ENCODE measurements around the gene MRPL4. TPM values are rescaled to one million over a fixed set of nuclear protein-coding genes. Genes with fewer than 3 reads are reported as not detected.

Gene MRPL4
- total and polyA plus RNA-seq, 2 of the 13 experiments (the other 11 are each of a cell fraction or from before 2014, with no cell fraction given): 40.6 to 42.5 TPM

DNA sequence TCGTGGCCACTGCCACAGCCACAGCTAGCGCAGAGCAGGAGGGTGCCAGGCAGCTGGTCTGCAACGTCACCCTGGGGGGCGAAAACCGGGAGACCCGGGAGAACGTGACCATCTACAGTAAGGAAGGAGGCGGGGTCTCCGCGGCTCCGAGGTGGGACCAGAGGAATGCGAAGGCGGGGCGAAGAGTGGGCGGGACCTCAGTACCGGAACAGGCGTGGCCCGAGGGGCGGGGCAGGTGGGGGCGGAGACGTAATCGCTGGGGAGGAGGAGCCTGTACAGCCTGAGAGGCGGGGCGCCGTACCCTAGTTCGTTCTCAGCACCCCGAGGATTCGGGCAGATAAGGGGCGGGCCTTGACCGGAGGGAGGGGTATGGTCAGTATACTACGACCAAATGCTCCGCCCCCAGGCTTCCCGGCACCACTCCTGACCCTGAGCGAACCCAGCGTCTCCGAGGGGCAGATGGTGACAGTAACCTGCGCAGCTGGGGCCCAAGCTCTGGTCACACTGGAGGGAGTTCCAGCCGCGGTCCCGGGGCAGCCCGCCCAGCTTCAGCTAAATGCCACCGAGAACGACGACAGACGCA is 40.3 kb downstream of the MRPL4 start (continued):
- TF ChIP-seq DMTF1 (CRISPR knock-in tag; IDR thresholded peaks at IDR 0.05): no peak
- no peak for TF ChIP-seq ZNF33B (CRISPR knock-in tag; IDR thresholded peaks at IDR 0.05)
- TF ChIP-seq ZNF407 (CRISPR knock-in tag; IDR thresholded peaks at IDR 0.05; ENCODE audit: not compliant biosample characterization): no peak
- TF ChIP-seq ZC3H4 (CRISPR knock-in tag; IDR thresholded peaks at IDR 0.05; ENCODE audit: borderline replicate concordance): no peak
- no peak for TF ChIP-seq SCMH1 (CRISPR knock-in tag; IDR thresholded peaks at IDR 0.05; ENCODE audit: borderline replicate concordance)
- TF ChIP-seq MXD4 (CRISPR knock-in tag; IDR thresholded peaks at IDR 0.05): no peak
- no peak for TF ChIP-seq ZNF691 (CRISPR knock-in tag; IDR thresholded peaks at IDR 0.05; ENCODE audit: borderline replicate concordance, low read depth)
- TF ChIP-seq, protein P1, sequence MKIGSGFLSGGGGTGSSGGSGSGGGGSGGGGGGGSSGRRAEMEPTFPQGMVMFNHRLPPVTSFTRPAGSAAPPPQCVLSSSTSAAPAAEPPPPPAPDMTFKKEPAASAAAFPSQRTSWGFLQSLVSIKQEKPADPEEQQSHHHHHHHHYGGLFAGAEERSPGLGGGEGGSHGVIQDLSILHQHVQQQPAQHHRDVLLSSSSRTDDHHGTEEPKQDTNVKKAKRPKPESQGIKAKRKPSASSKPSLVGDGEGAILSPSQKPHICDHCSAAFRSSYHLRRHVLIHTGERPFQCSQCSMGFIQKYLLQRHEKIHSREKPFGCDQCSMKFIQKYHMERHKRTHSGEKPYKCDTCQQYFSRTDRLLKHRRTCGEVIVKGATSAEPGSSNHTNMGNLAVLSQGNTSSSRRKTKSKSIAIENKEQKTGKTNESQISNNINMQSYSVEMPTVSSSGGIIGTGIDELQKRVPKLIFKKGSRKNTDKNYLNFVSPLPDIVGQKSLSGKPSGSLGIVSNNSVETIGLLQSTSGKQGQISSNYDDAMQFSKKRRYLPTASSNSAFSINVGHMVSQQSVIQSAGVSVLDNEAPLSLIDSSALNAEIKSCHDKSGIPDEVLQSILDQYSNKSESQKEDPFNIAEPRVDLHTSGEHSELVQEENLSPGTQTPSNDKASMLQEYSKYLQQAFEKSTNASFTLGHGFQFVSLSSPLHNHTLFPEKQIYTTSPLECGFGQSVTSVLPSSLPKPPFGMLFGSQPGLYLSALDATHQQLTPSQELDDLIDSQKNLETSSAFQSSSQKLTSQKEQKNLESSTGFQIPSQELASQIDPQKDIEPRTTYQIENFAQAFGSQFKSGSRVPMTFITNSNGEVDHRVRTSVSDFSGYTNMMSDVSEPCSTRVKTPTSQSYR (CRISPR knock-in tag; IDR thresholded peaks at IDR 0.05; ENCODE audit: borderline replicate concordance): no peak
- TF ChIP-seq IRX3 (CRISPR knock-in tag; IDR thresholded peaks at IDR 0.05; ENCODE audit: borderline replicate concordance, low read depth): no peak
- TF ChIP-seq THAP11 (CRISPR knock-in tag; IDR thresholded peaks at IDR 0.05): 0 out of 2 replicates have a peak, but pooled peaks have one; percentile 12
- TF ChIP-seq BCL3 (CRISPR knock-in tag; IDR thresholded peaks at IDR 0.05): no peak
- TF ChIP-seq POLR2A (IDR thresholded peaks at IDR 0.05; ENCODE audit: insufficient read depth in 1 of 2, low read depth in 2 of 2, low read length in 2 of 2): no peak
- TF ChIP-seq ARHGAP35 (CRISPR knock-in tag; IDR thresholded peaks at IDR 0.05; ENCODE audit: borderline replicate concordance): no peak

Data from HepG2 (cell line).